DOHH2 (cell line): ENCODE results near the gene KIRREL2.

Experiments
- H3F3A ChIP-seq: fragments of 200-600 bp; sonication (generic), shearing (Covaris generic); 2 replicates; pipeline ENCODE4 v1.6.0; 2016; ENCODE audit warnings: antibody characterized with exemption, mild to moderate bottlenecking; ENCODE audit not compliant: control insufficient read depth, insufficient read depth
- H3K27ac ChIP-seq: fragments of 200-600 bp; sonication (generic); 2 replicates; pipeline ENCODE4 v1.5.1; 2014; ENCODE audit warnings: low read depth, mild to moderate bottlenecking, low read length, moderate library complexity
- H3K27me3 ChIP-seq: fragments of 200-600 bp; sonication (generic); 2 replicates; pipeline ENCODE4 v1.6.1; 2014; ENCODE audit warnings: mild to moderate bottlenecking, low read length, mixed read lengths; ENCODE audit not compliant: control insufficient read depth
- H3K36me3 ChIP-seq: fragments of 200-600 bp; sonication (generic); 2 replicates; pipeline ENCODE4 v1.6.1; 2014; ENCODE audit warnings: mild to moderate bottlenecking, low read length, moderate library complexity, mixed read lengths; ENCODE audit not compliant: control insufficient read depth
- H3K4me1 ChIP-seq: fragments of 200-600 bp; sonication (generic); 2 replicates; pipeline ENCODE4 v1.6.1; 2014; ENCODE audit warnings: mild to moderate bottlenecking, low read length, mixed read lengths; ENCODE audit not compliant: control insufficient read depth
- H3K4me2 ChIP-seq: fragments of 200-600 bp; sonication (generic); 2 replicates; pipeline ENCODE4 v1.6.0; 2014; ENCODE audit warnings: mild to moderate bottlenecking, low read length, moderate library complexity
- H3K4me3 ChIP-seq: fragments of 200-600 bp; sonication (generic); 2 replicates; pipeline ENCODE4 v1.5.1; 2014; ENCODE audit warnings: mild to moderate bottlenecking, low read length, mixed read lengths
- H3K79me2 ChIP-seq: fragments of 200-600 bp; sonication (generic); 2 replicates; pipeline ENCODE4 v1.6.1; 2014; ENCODE audit warnings: mild to moderate bottlenecking, low read length, mixed read lengths; ENCODE audit not compliant: control insufficient read depth
- H3K9me2 ChIP-seq: fragments of 200-600 bp; sonication (generic); replicated peaks from 2 replicates; pipeline ENCODE4 v1.6.1; 2014; ENCODE audit warnings: mild to moderate bottlenecking, low read length, mixed read lengths; ENCODE audit not compliant: control insufficient read depth
- H3K9me3 ChIP-seq: fragments of 200-600 bp; sonication (generic); 2 replicates; pipeline ENCODE4 v1.6.1; 2014; ENCODE audit warnings: antibody characterized with exemption, low read length, mixed read lengths; ENCODE audit not compliant: control insufficient read depth, insufficient read depth
- H4K20me1 ChIP-seq: fragments of 200-600 bp; sonication (generic); 2 replicates; pipeline ENCODE4 v1.6.0; 2014; ENCODE audit warnings: low read depth, mild to moderate bottlenecking, antibody characterized with exemption, low read length, moderate library complexity; ENCODE audit not compliant: control insufficient read depth, insufficient read depth
- CTCF ChIP-seq: fragments of 200-600 bp; sonication (generic); IDR thresholded peaks from one replicate; pipeline ENCODE4 v1.5.1; 2014; ENCODE audit warnings: antibody characterized with exemption, mild to moderate bottlenecking, low read depth, low read length; ENCODE audit not compliant: poor library complexity, severe bottlenecking
- EZH2phosphoT487 ChIP-seq: fragments of 200-600 bp; sonication (generic); IDR thresholded peaks from 2 replicates; pipeline ENCODE4 v1.6.1; 2017; ENCODE audit warnings: borderline replicate concordance, mild to moderate bottlenecking, antibody characterized with exemption, low read length, moderate library complexity, mixed read lengths

Gene KIRREL2

GRCh38 chr19:35895911-35896642, 39.4 kb downstream of the KIRREL2 start:
- Histone ChIP-seq H3K79me2 (peaks cover 51% of the 10 kb centered on the region), H3F3A (peaks cover 5% of the 10 kb centered on the region; the same call in 1 of the 2 replicates), H3K27ac (no peak overlapping the region), H4K20me1 (peaks cover 18% of the 10 kb centered on the region), H3K4me2 (no peak overlapping the region), H3K9me2 (no peaks in the 10 kb centered on the region), H3K36me3 (peaks cover 84% of the 10 kb centered on the region), H3K27me3 (no peaks in the 10 kb centered on the region), H3K4me3 (no peak overlapping the region), H3K9me3 (no peaks in the 10 kb centered on the region), H3K4me1 (peaks cover 12% of the 10 kb centered on the region)
- TF ChIP-seq EZH2phosphoT487 (no peak), CTCF (no peak)

GRCh38 chr19:35896643-35897040, 39.9 kb downstream of the KIRREL2 start:
- Histone ChIP-seq H3K27ac (no peak overlapping the region), H3K9me2 (no peaks in the 10 kb centered on the region), H3K4me2 (no peak overlapping the region), H3K4me3 (no peak overlapping the region), H3F3A (peaks cover 7% of the 10 kb centered on the region), H3K27me3 (no peaks in the 10 kb centered on the region), H3K4me1 (peaks cover 18% of the 10 kb centered on the region), H3K9me3 (no peaks in the 10 kb centered on the region), H3K79me2 (peaks cover 52% of the 10 kb centered on the region), H3K36me3 (peaks cover 78% of the 10 kb centered on the region), H4K20me1 (peaks cover 18% of the 10 kb centered on the region)
- no peak for TF ChIP-seq EZH2phosphoT487
- TF ChIP-seq CTCF: no peak

GRCh38 chr19:35897706-35898451, 41.2 kb downstream of the KIRREL2 start:
- H3K4me2 ChIP-seq: peak overlapping the region; percentile 99
- H3K27me3 ChIP-seq: no peaks in the 10 kb centered on the region
- H3K4me3 ChIP-seq: peak overlapping the region; percentile 87
- H3K4me1 ChIP-seq: peaks cover 30% of the 10 kb centered on the region
- H3K36me3 ChIP-seq: peaks cover 68% of the 10 kb centered on the region
- 0 out of 2 replicates have a peak overlapping the region, but pooled peaks have one; percentile 94 for H3K27ac ChIP-seq
- peaks cover 18% of the 10 kb centered on the region for H4K20me1 ChIP-seq
- H3K9me2 ChIP-seq: no peaks in the 10 kb centered on the region
- peaks cover 64% of the 10 kb centered on the region for H3K79me2 ChIP-seq
- H3F3A ChIP-seq: peaks cover 12% of the 10 kb centered on the region
- H3K9me3 ChIP-seq: no peaks in the 10 kb centered on the region
- no peak for TF ChIP-seq CTCF
- no peak for TF ChIP-seq EZH2phosphoT487
